Head of caudate nucleus (tissue), 42 donors: ENCODE results near the gene SLC16A3.

Experiments
- DNase-seq, 42 donors: peaks; one replicate each; pipeline versions ENCODE4 v3.0.0 to v3.0.0-alpha.2; 2020 to 2021; ENCODE audit warnings: mixed read lengths in 7 of 42
- intact Hi-C: fragments of 100-400 bp; cut with DNase I; formaldehyde crosslinking; loops from one replicate; pipeline ENCODE4 v1.15.0; 2022

Gene SLC16A3

DNA sequence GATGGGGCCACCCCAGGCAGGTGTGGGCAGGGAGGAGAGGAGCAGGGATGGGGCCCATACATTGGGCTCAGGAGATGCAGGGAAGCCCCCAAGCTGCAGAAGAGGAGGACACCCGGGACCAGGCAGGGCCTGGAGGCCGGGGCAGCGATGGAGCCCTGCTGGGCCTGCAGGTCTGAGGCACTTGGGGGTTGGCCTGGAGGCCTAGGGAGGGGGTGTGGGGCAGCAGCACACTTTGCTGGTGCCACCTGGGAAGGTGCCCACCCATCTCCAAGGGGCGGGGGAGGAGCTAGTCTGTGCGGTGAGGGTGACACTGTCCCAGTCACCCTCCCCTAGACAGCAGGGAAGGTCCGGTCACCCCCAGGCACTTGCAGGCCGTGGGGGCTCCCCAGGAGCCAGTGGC, 9.8 kb upstream of the SLC16A3 start:
- no peak for DNase-seq

DNA sequence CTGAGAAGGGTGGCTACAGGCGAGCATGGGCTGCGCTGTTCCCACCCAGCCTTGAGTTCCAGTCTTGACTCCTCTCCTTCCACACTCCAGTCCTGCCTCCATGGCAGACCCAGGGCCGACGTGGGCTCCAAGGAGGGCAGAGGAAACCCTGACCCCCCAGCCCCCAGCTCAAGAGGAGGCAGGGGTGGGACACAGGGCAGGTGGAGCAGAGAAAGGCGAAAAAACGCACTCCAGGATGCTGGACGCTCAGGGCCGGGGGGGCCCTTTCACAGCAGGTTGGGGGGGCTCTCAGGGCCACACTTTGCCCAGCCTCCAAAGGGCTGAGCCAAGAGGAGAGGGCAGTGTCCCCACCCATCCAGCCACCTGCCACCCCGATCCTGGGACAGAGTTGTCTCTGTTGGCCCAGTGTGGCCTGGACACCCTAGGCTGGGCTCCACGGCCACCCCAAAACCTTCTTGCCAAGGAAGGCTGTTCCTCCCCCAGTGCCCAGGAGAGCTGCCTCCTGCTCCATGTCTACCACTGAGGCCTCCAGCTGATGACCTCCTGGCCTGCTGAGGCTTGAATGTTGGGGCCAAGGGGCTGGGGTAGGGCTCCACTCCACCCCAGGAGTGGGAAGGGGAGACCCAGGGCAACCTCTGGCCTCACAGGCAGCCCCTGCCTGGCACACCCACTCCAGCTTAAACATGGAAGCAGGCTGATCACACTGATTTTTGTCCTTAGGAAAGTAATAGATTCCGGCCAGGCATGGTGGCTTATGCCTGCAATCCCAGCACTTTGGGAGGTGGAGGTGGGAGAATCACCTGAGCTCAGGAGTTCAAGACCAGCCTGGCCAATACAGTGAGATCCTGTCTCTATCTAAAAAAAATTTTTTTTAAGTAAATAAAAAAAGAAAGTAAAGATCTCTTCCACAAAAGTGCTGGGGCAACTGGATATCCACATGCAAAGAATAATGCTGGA, 8.8 kb upstream of the SLC16A3 start:
- peak in 1 of 42 donors; percentile 15 for DNase-seq
- intact Hi-C loops: no loop called here

More for the DNA sequence above, 9.8 kb upstream of the SLC16A3 start:
- intact Hi-C loops: no loop called here

DNA sequence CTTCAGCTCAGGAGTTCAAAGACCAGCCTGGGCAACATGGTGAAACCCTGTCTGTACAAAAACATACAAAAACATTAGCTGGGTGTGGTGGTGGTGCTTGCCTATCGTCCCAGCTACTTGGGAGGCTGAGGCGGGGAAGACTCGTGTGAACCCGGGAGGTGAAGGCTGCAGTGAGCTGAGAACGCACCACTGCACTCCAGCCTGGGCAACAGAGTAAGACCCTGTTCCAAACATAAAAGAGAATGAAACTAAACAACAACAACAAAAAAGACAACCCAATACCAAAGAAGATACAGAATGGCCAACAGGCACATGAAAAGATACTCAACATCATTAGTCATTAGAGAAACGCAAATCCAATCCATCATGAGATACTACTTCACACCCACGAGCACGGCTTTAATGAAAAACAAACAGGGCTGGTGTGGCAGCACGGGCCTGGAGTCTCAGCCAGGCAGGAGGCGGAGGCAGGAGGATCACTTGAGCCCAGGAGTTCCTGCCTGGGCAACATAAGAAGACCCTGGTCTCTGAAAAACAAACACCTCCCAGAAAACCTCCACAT, 7.4 kb upstream of the SLC16A3 start:
- DNase-seq: peak in 1 of 42 donors; percentile 11
- intact Hi-C loops: no loop called here

DNA sequence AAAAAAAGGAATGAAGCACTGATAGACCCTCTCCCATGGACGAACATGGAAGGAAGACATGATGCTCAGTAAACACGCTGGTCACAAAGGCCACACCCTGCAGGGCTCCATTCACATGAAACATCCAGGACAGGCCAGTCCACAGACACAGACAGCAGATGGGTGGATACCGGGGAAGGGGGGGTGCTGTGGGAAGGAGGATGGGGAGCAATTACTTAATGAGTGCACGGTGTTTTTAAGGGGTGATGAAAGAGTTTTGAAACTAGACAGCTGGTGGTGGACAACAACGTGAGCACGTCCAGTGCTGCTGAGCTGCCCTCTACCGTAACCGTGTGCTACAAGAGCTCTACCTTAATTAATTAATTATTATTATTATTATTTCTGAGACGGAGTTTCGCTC, 6.0 kb upstream of the SLC16A3 start:
- intact Hi-C loops: no loop called here
- DNase-seq: no peak

DNA sequence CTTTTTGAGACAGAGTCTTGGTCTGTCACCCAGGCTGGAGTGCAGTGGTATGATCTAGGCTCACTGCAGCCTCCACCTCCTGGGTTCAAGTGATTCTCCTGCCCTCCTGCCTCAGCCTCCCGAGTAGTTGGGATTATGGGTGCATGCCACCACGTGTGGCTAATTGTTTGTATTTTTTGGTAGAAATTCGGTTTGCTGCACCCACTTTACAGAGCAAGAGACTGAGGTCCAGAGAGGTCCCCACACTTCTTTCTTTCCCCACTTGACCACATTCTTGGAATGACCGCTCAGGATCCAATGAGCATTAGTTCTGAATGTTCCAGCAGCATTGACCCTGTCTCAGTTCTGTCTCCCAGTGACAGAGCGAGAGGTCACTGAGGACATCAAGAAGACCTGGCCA, 5.3 kb upstream of the SLC16A3 start:
- DNase-seq: no peak
- intact Hi-C loops: no loop called here

DNA sequence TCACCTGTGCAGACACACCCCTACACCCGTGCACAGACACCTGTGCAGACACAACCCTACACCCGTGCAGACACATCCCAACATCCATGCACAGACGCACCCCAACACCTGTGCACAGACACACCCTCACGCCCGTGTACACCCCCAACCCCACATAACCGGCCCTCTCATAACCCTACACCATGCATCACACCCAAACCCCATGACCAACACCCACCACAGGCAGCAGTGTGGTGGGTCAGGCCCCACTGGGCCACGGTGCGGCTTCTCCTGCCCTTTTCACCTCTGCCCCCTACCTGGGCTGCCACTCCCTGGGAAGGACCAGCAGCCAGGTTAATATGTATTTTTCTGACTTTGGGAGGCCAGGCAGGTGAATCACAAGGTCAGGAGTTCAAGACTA, 4.2 kb upstream of the SLC16A3 start:
- no peak for DNase-seq
- intact Hi-C loops: no loop called here

DNA sequence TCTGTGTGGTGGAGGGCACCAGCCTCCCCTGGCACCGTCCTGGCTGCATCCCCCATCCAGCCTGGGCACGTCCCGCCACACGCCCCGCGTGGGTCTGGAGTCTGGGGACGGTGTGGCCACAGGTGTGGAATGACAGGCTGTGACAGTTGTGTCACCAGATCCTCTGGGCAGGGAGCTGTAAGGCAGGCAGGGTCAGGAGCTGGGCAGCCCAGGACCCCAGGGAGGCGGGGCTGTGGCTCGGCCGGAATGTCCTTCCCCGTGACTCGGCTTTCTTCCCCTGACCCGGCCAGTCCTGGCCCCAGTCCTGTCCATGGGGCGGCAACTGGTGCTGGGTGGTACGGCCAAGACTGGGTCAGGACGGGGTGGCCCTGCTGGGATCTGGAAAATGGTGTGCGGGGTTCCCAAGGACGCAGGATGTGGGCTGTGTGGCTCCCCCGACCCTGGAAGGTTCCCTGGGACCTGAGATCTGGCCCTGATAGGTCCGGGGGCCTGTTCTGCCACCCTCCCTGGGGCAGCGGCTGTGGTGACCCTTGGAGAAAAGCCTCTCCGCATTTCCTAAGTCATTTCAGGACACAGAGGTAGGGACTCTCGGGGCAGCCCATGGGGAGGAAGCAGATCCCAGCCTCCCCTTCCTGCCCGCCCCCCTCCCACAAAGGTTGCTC, 3.3 kb upstream of the SLC16A3 start:
- DNase-seq: peak in 1 of 42 donors; percentile 28
- intact Hi-C loops: no loop called here

DNA sequence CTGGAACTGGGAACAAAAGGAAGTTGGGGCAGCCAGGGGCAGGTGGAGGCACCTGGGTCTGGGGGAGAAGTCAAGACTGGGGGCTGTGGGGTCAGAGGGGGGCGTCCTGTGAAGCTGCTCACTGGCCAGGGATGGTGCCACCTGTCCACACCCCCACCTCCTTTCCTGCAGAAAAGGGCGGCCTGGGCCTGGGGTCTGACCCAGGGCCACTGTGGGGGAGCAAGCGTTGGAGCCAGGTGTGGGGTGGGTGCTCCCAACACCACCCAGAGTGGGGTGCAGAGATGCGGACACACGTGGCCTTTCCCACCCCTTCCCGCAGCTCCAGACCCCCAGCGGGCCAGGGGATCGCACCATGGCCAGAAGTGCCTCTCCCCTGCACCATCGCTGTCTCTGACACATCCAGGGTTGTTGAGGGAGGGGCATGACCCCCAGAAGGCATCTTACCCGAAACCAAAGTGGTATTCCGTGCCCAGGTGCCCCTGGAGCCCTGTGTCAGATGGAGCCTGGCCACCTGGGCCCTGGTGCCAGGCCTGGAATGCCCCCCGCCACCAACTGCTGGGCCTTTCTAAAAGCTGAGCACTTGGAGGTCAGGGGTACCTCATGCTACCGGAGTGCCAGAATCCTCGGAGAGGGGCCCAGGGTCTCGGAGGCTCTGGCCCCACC, 2.6 kb upstream of the SLC16A3 start:
- DNase-seq: no peak
- intact Hi-C loops: no loop called here

DNA sequence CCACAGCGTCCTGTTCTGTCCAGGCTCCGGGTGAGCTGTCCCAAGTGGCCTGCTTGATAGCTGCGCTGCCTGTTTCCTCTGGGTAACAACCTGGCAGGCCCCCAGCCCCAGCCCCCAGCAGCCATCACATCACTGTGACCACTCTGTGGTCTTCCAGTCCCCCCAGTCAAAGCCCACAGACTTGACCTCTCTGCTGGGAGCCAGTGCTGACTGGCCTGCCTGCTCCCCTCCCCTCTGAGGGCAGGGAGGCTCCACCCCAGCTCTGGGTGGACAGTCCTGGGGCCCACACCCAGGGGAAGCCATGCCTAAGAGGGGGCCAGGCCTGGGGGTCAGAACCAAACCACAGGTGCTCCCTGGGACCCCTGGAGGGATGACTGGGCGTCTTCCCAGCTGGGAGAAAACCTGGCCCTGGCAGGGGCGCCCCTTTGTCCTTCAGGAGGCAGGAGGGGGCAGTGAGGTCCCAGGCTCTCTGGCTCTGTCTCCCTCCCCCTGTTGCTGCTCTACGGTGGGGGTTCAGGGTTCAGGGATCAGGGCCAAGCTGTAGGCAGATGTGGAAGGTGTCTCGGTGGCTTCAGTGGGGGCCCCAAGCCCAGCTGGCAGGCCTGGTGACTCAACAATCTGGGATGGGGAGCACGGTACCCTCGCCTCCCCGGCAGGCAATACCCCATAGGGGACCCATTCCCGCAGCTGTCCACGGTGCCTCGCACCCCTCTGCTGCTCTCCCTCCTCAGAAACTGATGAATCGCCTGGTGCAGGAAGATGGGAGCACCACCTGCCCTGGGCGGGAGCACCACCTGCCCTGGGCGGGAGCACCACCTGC, 1.8 kb upstream of the SLC16A3 start:
- intact Hi-C loops: no loop called here
- DNase-seq: no peak

DNA sequence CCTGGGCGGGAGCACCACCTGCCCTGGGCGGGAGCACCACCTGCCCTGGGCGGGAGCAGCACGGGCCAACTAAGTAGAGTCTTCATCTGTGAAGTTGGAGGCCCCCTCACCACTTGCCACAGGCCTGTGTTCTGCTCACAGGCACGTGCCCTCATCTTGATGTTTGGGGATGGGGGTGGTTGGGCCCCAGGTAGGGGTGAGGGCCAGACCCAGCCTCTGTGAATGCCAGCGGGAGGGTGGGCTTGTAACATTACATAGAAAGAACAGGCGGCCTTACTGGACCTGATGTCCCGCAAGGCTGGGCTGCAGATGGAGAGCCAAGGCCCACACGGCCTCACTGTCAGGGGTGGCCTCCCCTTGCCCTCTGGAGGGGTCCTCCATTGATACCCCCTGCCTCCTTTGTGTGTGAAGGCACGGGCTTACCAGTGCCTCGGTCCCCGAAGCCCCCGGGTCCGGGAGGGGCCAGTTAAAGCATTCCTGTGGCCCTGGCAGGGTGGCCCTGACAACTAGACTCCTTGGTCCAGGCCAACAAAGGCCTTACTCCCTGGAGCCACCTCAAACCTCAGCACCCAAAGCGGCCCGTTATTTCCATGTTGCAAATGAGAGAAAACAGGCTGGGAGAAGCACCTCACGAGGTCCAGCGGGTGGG, 1.1 kb upstream of the SLC16A3 start:
- intact Hi-C loops: no loop called here
- no peak for DNase-seq

DNA sequence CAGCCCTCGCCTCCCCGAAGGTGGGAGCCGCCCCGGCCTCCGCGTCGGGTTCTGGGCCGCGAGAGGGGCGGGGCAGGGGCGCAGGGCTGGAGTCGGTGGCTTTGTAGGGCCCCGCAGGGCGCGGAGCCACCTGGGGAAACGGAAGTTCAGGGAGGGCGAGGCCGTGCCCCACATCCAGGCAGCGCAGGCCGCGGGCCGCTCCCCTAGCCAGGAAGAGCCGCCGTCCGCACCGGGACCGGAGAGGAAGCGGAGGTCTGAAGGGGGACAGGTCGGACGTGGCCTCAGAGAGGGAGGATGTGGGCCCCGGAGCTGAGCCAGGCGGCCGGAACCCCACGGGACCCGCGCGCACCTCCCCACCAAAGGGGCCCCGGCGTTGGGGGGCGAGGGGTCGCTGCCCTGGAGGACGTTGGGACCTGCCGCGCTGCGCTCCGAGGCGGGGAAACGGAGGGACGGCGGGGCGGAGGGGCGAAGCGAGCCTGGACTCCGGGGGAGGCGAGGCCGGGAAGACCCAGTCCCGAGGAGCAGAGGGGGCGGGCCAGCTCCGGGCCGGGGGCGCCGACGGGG, 482 bp upstream of the SLC16A3 start:
- intact Hi-C loops: no loop called here
- DNase-seq: peak in 1 of 42 donors; percentile 30

DNA sequence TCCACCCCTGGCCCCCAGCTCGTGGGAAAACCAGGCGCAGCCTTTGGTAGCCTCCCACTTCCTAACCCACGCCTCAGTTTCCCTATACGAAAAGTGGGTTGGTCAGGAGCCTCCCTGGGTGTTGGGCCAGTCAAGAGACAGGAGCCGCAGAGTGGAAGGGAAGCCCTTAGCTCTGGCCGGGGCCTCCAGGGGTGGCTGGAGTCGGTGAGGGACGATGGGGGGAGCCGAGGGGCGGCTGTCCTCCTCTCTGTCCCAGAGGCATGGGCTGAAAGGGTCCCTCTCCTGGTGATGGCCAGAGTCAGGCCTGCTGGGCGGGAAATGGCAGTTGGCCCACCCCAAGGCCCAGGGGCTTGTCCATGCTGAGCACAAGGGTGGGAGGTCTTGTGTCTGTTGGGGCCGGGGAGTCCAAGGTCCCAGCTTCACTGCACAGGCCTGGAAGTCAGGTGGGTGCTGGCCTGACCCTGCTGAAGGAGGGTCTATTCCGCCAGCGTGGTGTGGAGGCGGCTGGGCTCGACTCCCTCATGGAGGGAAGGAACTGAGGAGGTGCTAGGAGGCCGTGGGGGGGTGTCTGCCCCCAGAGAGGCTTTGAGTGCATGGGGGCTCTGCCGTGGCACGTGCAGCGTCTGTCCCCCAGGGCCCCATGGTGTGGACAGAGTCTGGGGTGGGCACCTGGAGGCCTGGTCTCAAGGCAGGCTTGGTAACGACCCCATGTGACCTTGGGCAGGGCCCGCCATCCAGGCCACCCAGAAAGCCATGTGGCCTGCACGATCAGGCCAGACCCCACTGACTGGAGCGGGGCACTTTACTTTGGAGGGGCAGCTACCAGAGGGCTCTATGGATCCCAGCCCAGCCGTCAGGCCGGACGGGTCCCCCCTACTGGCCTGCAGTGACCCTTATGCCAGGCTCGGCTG, 1.1 kb downstream of the SLC16A3 start:
- DNase-seq: peak in 1 of 42 donors; percentile 2
- intact Hi-C loops: no loop called here

DNA sequence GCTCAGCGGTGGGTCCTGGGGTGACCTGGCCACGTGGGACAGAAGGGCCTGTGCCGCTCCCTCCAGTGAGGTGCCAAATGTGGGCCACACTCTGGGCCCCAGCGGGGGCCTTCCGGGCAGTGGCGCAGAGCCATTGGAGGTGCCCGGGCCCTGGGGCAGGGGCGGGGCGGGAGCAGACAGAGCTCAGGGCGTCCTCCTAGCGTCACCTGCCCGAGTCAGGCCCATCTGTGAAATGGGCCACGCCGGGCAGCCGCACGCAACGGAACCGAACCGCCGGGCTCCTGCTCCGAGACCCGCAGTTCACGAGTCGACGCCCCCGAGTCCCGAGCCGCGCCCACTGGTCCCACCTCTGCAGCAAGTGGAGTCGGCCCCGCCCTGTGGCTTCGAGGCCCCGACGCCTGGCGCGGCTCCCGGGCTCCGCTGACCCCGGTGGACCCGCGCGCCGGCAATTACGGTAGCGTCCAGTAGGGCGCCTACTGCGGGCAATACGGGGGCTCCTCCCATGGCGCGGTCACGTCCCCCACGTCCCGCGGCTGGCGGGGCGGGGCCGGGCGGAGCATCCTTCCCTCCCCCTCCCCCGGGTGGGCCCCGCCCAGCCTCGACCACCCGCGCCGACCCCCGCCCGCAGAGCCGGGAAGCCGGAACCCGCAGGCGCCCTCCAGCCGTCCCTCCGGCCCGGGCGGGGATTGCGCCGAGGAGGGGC, 1.9 kb downstream of the SLC16A3 start:
- intact Hi-C loops: no loop called here

DNA sequence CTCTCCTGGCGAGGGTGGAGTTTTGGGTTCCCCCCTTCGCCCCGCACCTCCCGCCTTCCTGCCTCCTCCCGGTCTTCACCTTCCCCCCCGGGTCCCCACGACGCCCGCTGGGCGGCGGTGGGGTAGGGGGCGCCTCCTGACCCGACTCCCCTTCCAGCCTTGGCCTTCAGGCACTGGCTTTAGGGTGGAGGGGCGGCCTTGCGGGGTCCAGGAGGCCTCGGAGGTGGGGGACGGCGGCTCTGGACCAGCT, 2.4 kb downstream of the SLC16A3 start:
- DNase-seq: no peak
- intact Hi-C loops: no loop called here

More for the DNA sequence above, 1.9 kb downstream of the SLC16A3 start:
- DNase-seq: peak in 41 of 42 donors; percentile 29 to 83 (median 71)

DNA sequence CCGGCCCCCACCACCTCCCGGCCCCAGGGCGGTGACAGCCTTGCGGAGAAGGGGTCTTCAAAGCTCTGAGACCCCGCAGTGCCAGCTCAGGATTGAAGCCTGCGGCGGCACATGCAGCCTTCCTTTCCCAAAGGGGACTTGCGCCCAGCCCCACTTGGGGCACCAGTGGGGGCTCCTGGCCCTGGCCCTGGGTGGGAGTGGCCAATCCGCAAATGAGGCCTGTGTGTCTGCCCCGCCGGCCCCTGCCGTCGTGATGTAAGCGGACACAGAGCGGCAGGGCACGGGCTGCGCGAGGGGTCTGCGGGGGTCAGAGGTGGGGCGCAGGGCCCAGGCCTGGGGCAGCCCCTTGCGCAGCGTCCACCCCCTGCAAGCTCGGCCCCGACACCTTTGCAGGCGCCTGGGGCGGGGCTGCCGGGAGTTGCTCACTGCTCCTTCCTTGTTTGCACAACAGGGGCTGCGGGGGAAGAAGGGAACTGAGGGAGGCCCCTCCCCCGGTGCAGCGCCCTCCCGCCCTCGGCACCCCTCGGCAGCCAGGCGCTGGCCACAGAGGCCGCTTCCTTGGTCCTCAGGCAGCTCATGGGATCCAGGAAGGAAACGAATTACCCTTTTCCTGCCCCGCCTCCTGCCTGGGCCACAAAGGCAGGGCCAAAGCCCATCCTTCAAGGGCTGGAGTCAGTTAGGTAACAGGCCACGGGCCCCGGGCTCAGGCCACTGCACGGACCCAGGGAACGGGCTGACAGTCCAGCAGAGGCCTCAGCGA, 2.9 kb downstream of the SLC16A3 start:
- intact Hi-C loops: no loop called here
- DNase-seq: peak in 28 of 42 donors; percentile 31 to 75 (median 59)

DNA sequence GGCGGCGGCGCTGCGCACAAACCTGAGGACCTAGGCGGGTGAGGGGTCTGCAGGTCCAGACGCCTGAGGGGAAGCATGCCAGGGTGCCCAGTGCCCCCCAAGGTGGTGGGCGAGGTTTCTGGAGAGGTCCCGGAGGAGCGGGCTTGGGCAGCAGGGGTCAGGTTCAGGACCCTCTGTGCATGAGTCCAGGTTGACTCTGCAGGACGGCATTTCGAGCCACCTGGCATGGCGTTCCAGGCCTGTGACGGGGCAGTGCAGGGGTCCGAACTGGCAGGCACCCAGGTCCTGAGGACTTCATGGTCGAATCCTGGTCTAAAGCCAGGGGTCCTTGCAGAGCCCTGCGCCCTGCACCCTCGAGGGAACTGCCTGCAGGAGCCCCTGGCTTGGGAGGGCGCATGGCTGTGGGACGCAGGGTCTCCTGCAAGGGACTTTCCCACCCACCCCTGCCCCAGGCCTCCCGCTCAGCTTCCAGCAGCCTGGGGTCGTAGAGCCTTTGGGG, 3.5 kb downstream of the SLC16A3 start:
- peak in 1 of 42 donors; percentile 2 for DNase-seq
- intact Hi-C loops: no loop called here
